ENCODE data around the gene FLT3. TPM values are rescaled to one million over a fixed set of nuclear protein-coding genes. Genes with fewer than 3 reads are reported as not detected.

Gene FLT3
- total RNA-seq, 2 donors from 2014 or later = 0.81 to 1.1 TPM

- peaks cover 4 to 21% of the 10 kb centered on the region in 2 donors for H3K4me1 ChIP-seq (ENCODE audit: control insufficient read depth in 1 of 2, low read depth in 2 of 2)
- no peak overlapping the region for H3K4me3 ChIP-seq
- no peak for TF ChIP-seq CTCF (IDR thresholded peaks at IDR 0.05)
- no peaks in the 10 kb centered on the region for H3K9me3 ChIP-seq
- H3K36me3 ChIP-seq = no peaks in the 10 kb centered on the region
- ATAC-seq (ENCODE audit: insufficient number of reproducible peaks, low FRiP score, low read depth) = no peak
- DNase-seq (ENCODE audit: low spot score) = no peak
- H3K27me3 ChIP-seq (replicated peaks; ENCODE audit: insufficient read depth) = peaks cover 7% of the 10 kb centered on the region
- no peak overlapping the region for H3K27ac ChIP-seq
These were observed 128.4 kb downstream of the FLT3 start for GRCh38 chr13:27971776-27972477.

GRCh38 chr13:27971236-27971645, 129.1 kb downstream of the FLT3 start:
- no peak for TF ChIP-seq CTCF (IDR thresholded peaks at IDR 0.05)
- H3K27ac ChIP-seq = no peak overlapping the region
- H3K4me1 ChIP-seq (ENCODE audit: control insufficient read depth in 1 of 2, low read depth in 2 of 2) = peaks cover 4 to 21% of the 10 kb centered on the region in 2 donors
- H3K27me3 ChIP-seq (replicated peaks; ENCODE audit: insufficient read depth) = peaks cover 7% of the 10 kb centered on the region
- DNase-seq (ENCODE audit: low spot score) (no peak), ATAC-seq (ENCODE audit: insufficient number of reproducible peaks, low FRiP score, low read depth) (no peak)
- no peaks in the 10 kb centered on the region for H3K9me3 ChIP-seq
- H3K4me3 ChIP-seq = no peak overlapping the region
- no peaks in the 10 kb centered on the region for H3K36me3 ChIP-seq

- H3K36me3 ChIP-seq = no peaks in the 10 kb centered on the region
- no peaks in the 10 kb centered on the region for H3K9me3 ChIP-seq
- peaks cover 4 to 18% of the 10 kb centered on the region in 2 donors for H3K4me1 ChIP-seq (ENCODE audit: control insufficient read depth in 1 of 2, low read depth in 2 of 2)
- no peak overlapping the region for H3K4me3 ChIP-seq
- DNase-seq (ENCODE audit: low spot score) = no peak
- peaks cover 7% of the 10 kb centered on the region for H3K27me3 ChIP-seq (replicated peaks; ENCODE audit: insufficient read depth)
- TF ChIP-seq CTCF (IDR thresholded peaks at IDR 0.05) = no peak
- no peak overlapping the region for H3K27ac ChIP-seq
- no peak for ATAC-seq (ENCODE audit: insufficient number of reproducible peaks, low FRiP score, low read depth)
These were observed 129.8 kb downstream of the FLT3 start for GRCh38 chr13:27970382-27971235.

GRCh38 chr13:27969866-27970229, 130.5 kb downstream of the FLT3 start:
- no peak for TF ChIP-seq CTCF (IDR thresholded peaks at IDR 0.05)
- Histone ChIP-seq H3K36me3 (no peaks in the 10 kb centered on the region), H3K27ac (no peak overlapping the region), H3K4me1 (ENCODE audit: control insufficient read depth in 1 of 2, low read depth in 2 of 2) (peaks cover 4 to 16% of the 10 kb centered on the region in 2 donors), H3K9me3 (no peaks in the 10 kb centered on the region), H3K27me3 (replicated peaks; ENCODE audit: insufficient read depth) (peaks cover 7% of the 10 kb centered on the region), H3K4me3 (no peak overlapping the region)
- ATAC-seq (ENCODE audit: insufficient number of reproducible peaks, low FRiP score, low read depth) (no peak), DNase-seq (ENCODE audit: low spot score) (no peak)

- ATAC-seq (ENCODE audit: insufficient number of reproducible peaks, low FRiP score, low read depth) (no peak), DNase-seq (ENCODE audit: low spot score) (no peak)
- no peak within 1 kb of the TSS for H3K27ac ChIP-seq
- peaks cover 7% of the 10 kb centered on the region for H3K27me3 ChIP-seq (replicated peaks; ENCODE audit: insufficient read depth)
- no peaks in the 10 kb centered on the region for H3K36me3 ChIP-seq
- H3K4me1 ChIP-seq (ENCODE audit: control insufficient read depth in 1 of 2, low read depth in 2 of 2) = peaks cover 4 to 16% of the 10 kb centered on the region in 2 donors
- peak within 1 kb of the TSS; percentile 31 for H3K4me3 ChIP-seq
- no peaks in the 10 kb centered on the region for H3K9me3 ChIP-seq
- no peak for TF ChIP-seq CTCF (IDR thresholded peaks at IDR 0.05)
These were observed 131.1 kb downstream of the FLT3 start, which contains the start of gene CDX2 for GRCh38 chr13:27969082-27969865. CDX2 (minus strand) TSS chr13:27969315; CDS start chr13:27969006, 309 bp downstream.
